Measurements from ENCODE around the gene RIN1.

The RIN1 gene

DNA sequence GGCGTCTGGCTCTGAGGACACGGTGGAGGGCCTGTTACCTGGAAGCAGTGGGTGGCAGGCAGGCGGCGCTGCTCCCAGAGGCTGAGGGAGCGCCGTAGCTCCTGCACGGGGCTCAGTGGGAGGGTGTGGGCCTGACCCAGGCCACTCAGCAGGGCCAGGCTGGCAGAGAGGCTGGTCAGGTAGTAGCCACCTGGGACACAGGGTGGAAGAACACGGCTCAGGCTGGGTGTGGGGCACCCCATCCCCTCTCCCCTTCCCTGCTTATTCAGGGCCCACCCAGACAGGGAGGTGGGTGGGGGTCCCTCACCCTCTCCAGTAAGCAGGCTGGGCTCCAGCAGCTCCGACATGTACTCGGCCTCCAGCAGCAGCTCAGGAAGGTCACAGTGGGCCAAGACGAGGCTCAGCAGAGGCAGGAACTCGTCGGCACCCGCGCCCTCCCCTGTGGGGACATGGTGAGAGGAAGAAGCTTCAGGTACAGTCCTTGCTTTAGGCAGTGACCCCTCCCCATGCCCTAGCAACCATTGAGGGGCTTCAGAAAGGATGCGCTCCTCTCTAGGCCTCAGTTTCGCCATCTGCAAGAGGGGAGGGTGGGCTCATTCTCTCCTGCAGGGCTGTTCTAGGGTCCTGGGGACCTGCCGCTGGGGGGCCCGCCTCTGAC lies 2.9 kb downstream of the RIN1 start:
- no peak overlapping the region for H3K9ac ChIP-seq (ENCODE audit: low read depth in 1 of 2, low read length in 2 of 2)
- H3K4me3 ChIP-seq (ENCODE audit: low read depth in 1 of 2, low read length in 2 of 2): no peak overlapping the region
- no peaks in the 10 kb centered on the region for H3K9me3 ChIP-seq (ENCODE audit: control insufficient read depth in 1 of 2, low read length in 2 of 2)
- peaks cover 24% of the 10 kb centered on the region in 2 donors for H3K4me1 ChIP-seq (ENCODE audit: control insufficient read depth in 1 of 2, insufficient read depth in 2 of 2, low read length in 2 of 2)
- H3K36me3 ChIP-seq (ENCODE audit: control insufficient read depth in 1 of 2, insufficient read depth in 2 of 2, low read length in 2 of 2): peaks cover 0 to 24% of the 10 kb centered on the region in 2 donors
- H3K27me3 ChIP-seq (ENCODE audit: control insufficient read depth in 1 of 2, insufficient read depth in 2 of 2, low read length in 2 of 2): no peaks in the 10 kb centered on the region
- H3K27ac ChIP-seq (ENCODE audit: low read depth, low read length): no peak overlapping the region

- Histone ChIP-seq H3K4me1 (ENCODE audit: control insufficient read depth in 1 of 2, insufficient read depth in 2 of 2, low read length in 2 of 2) (peaks cover 29 to 31% of the 10 kb centered on the region in 2 donors), H3K4me3 (ENCODE audit: low read depth in 1 of 2, low read length in 2 of 2) (no peak overlapping the region), H3K9ac (ENCODE audit: low read depth in 1 of 2, low read length in 2 of 2) (no peak overlapping the region), H3K27ac (ENCODE audit: low read depth, low read length) (no peak overlapping the region), H3K36me3 (ENCODE audit: control insufficient read depth in 1 of 2, insufficient read depth in 2 of 2, low read length in 2 of 2) (peaks cover 0 to 20% of the 10 kb centered on the region in 2 donors), H3K27me3 (ENCODE audit: control insufficient read depth in 1 of 2, insufficient read depth in 2 of 2, low read length in 2 of 2) (no peaks in the 10 kb centered on the region), H3K9me3 (ENCODE audit: control insufficient read depth in 1 of 2, low read length in 2 of 2) (no peaks in the 10 kb centered on the region)
These were observed 3.6 kb downstream of the RIN1 start for GRCh38 chr11:66332371-66333219.

DNA sequence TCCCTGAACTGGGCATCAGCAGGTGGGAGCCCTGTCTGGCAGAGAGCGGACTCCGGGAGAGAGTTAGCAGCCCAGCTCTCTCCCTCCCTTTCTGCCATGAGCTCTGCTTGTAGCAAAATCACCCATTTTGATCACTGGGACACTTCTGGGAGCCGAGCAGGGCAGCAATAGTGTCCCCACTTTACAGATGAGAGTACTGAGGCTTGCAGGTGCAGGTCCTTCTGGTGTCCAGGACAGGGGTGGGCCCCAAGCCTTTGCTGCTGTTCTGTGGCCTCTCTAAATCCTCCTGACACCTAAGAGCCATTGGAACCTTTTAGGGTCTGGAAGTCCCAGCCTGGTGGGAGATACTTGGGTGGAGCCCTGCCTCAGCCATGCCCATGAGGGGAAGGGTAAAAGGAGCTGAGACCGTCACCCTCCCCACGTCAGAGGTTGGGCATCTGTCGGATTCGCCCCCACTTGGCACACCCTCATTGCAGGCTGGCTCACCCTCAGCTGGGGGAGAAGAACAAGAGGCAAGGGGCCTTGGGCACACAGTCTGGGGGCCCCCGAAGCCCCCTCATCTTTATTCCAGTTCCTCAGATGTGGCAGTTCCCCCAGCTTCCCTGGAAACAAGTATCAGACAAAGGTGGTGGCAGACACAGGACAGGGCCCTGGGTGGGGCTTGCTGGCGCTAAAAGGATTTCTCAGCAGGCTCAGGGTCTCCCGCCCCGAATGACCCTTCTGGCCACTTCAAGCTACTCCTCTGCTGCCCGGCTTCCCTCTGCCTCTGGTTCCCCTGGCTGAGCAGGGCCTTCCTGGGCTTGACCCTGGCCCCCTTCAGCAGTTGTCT lies 4.5 kb downstream of the RIN1 start:
- H3K27ac ChIP-seq (ENCODE audit: low read depth, low read length): no peak overlapping the region
- peaks cover 24 to 32% of the 10 kb centered on the region in 2 donors for H3K4me1 ChIP-seq (ENCODE audit: control insufficient read depth in 1 of 2, insufficient read depth in 2 of 2, low read length in 2 of 2)
- H3K9me3 ChIP-seq (ENCODE audit: control insufficient read depth in 1 of 2, low read length in 2 of 2): no peaks in the 10 kb centered on the region
- H3K9ac ChIP-seq (ENCODE audit: low read depth in 1 of 2, low read length in 2 of 2): no peak overlapping the region
- H3K4me3 ChIP-seq (ENCODE audit: low read depth in 1 of 2, low read length in 2 of 2): no peak overlapping the region
- peaks cover 0 to 16% of the 10 kb centered on the region in 2 donors for H3K36me3 ChIP-seq (ENCODE audit: control insufficient read depth in 1 of 2, insufficient read depth in 2 of 2, low read length in 2 of 2)
- no peaks in the 10 kb centered on the region for H3K27me3 ChIP-seq (ENCODE audit: control insufficient read depth in 1 of 2, insufficient read depth in 2 of 2, low read length in 2 of 2)

GRCh38 chr11:66330931-66331330 lies 5.3 kb downstream of the RIN1 start:
- H3K27ac ChIP-seq (ENCODE audit: low read depth, low read length): no peak overlapping the region
- H3K36me3 ChIP-seq (ENCODE audit: control insufficient read depth in 1 of 2, insufficient read depth in 2 of 2, low read length in 2 of 2): peaks cover 0 to 16% of the 10 kb centered on the region in 2 donors
- peaks cover 18 to 23% of the 10 kb centered on the region in 2 donors for H3K4me1 ChIP-seq (ENCODE audit: control insufficient read depth in 1 of 2, insufficient read depth in 2 of 2, low read length in 2 of 2)
- H3K4me3 ChIP-seq (ENCODE audit: low read depth in 1 of 2, low read length in 2 of 2): no peak overlapping the region
- H3K9ac ChIP-seq (ENCODE audit: low read depth in 1 of 2, low read length in 2 of 2): no peak overlapping the region
- H3K27me3 ChIP-seq (ENCODE audit: control insufficient read depth in 1 of 2, insufficient read depth in 2 of 2, low read length in 2 of 2): no peaks in the 10 kb centered on the region
- no peaks in the 10 kb centered on the region for H3K9me3 ChIP-seq (ENCODE audit: control insufficient read depth in 1 of 2, low read length in 2 of 2)

DNA sequence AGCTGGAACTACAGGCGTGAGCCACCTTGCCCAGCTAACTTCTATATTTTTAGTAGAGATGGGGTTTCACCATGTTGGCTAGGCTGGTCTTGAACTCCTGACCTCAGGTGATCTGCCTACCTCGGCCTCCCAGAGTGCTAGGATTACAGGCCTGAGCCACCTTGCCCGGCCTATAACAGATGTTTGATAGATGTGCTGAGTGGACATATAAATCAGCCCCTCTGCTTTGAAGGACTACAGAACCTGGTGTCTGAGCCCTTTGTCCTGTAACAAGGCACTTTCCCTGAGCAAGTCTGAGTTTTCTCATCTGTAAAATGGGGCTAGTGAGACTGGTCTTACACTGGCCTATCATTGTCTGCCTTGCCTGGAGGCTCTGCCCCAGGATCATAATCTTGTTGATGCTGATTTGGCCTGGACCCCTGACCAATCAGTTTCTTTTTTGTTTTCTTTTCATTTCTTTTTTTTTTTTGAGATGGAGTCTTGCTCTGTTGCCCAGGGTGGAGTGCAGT lies 7.0 kb downstream of the RIN1 start:
- no peak overlapping the region for H3K9ac ChIP-seq (ENCODE audit: low read depth in 1 of 2, low read length in 2 of 2)
- peaks cover 0 to 16% of the 10 kb centered on the region in 2 donors for H3K36me3 ChIP-seq (ENCODE audit: control insufficient read depth in 1 of 2, insufficient read depth in 2 of 2, low read length in 2 of 2)
- no peak overlapping the region for H3K27ac ChIP-seq (ENCODE audit: low read depth, low read length)
- no peaks in the 10 kb centered on the region for H3K9me3 ChIP-seq (ENCODE audit: control insufficient read depth in 1 of 2, low read length in 2 of 2)
- peaks cover 10 to 15% of the 10 kb centered on the region in 2 donors for H3K4me1 ChIP-seq (ENCODE audit: control insufficient read depth in 1 of 2, insufficient read depth in 2 of 2, low read length in 2 of 2)
- no peak overlapping the region for H3K4me3 ChIP-seq (ENCODE audit: low read depth in 1 of 2, low read length in 2 of 2)
- no peaks in the 10 kb centered on the region for H3K27me3 ChIP-seq (ENCODE audit: control insufficient read depth in 1 of 2, insufficient read depth in 2 of 2, low read length in 2 of 2)

- Histone ChIP-seq H3K9me3 (ENCODE audit: control insufficient read depth in 1 of 2, low read length in 2 of 2) (no peaks in the 10 kb centered on the region), H3K27me3 (ENCODE audit: control insufficient read depth in 1 of 2, insufficient read depth in 2 of 2, low read length in 2 of 2) (no peaks in the 10 kb centered on the region), H3K4me3 (ENCODE audit: low read depth in 1 of 2, low read length in 2 of 2) (peak overlapping the region; percentile 44 to 53), H3K36me3 (ENCODE audit: control insufficient read depth in 1 of 2, insufficient read depth in 2 of 2, low read length in 2 of 2) (peaks cover 0 to 14% of the 10 kb centered on the region in 2 donors), H3K27ac (ENCODE audit: low read depth, low read length) (no peak overlapping the region), H3K4me1 (ENCODE audit: control insufficient read depth in 1 of 2, insufficient read depth in 2 of 2, low read length in 2 of 2) (peaks cover 10 to 15% of the 10 kb centered on the region in 2 donors), H3K9ac (ENCODE audit: low read depth in 1 of 2, low read length in 2 of 2) (peak overlapping the region in 1 of 2 donors; percentile 22)
These were observed 7.7 kb downstream of the RIN1 start for GRCh38 chr11:66328302-66329144.

DNA sequence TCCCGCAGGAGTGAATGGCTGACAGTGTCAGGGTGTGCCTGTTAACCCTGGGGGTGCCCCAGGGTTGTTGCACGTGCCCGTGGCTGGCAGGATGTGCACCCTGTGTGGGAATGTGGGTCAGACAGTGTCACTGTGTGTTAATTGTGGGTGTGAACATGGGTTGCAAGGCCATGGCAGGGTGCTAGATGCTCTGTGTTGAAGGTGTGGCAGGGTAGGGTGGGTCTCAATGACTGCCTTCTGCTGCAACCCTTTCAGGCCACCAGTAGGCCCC lies 8.3 kb downstream of the RIN1 start:
- Histone ChIP-seq H3K4me1 (ENCODE audit: control insufficient read depth in 1 of 2, insufficient read depth in 2 of 2, low read length in 2 of 2) (peaks cover 10 to 15% of the 10 kb centered on the region in 2 donors), H3K36me3 (ENCODE audit: control insufficient read depth in 1 of 2, insufficient read depth in 2 of 2, low read length in 2 of 2) (peaks cover 0 to 8% of the 10 kb centered on the region in 2 donors), H3K9me3 (ENCODE audit: control insufficient read depth in 1 of 2, low read length in 2 of 2) (no peaks in the 10 kb centered on the region), H3K27me3 (ENCODE audit: control insufficient read depth in 1 of 2, insufficient read depth in 2 of 2, low read length in 2 of 2) (no peaks in the 10 kb centered on the region), H3K4me3 (ENCODE audit: low read depth in 1 of 2, low read length in 2 of 2) (no peak overlapping the region), H3K9ac (ENCODE audit: low read depth in 1 of 2, low read length in 2 of 2) (peak overlapping the region in 1 of 2 donors; percentile 22), H3K27ac (ENCODE audit: low read depth, low read length) (no peak overlapping the region)

DNA sequence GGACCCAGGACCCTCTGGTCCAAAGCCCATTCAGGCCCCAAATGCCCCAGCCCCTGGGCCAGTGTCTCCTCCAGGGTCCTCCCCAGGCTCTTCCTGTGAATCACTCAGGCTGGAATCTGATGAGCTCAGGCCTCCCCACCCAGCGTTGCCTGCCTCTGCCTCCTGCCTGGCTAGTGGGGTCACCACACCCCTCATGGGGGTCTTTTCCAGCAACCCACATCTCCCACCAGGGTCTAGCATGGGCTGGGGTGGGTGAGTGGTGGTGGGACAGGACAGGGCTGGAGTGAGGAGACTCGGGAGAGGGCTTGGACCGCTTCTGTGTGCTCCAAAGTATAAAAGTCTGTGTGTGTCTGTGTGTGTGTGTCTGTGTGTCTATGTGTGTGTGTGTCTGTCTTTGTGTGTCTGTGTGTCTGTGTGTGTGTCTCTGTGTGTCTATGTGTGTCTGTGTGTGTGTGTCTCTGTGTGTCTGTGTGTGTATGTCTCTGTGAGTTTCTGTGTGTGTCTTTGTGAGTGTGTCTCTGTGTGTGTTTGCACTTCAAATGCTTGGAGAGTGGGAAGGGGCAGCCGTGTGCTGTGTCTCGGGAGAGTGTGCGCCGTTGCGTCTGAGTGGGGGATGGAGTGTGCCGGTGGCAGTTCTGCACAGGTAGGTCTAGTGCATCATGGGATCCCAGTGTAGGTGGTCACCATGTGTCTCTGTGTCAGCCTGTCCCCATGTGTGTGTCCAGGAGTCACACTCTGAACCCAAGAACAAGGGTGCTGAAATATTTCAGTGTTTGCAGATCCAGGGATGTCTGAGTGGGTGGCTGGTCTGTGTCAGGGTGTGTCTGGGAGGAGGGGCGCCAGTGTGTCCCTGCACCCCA lies 8.8 kb downstream of the RIN1 start:
- peaks cover 10 to 15% of the 10 kb centered on the region in 2 donors for H3K4me1 ChIP-seq (ENCODE audit: control insufficient read depth in 1 of 2, insufficient read depth in 2 of 2, low read length in 2 of 2)
- H3K9me3 ChIP-seq (ENCODE audit: control insufficient read depth in 1 of 2, low read length in 2 of 2): no peaks in the 10 kb centered on the region
- H3K27ac ChIP-seq (ENCODE audit: low read depth, low read length): no peak overlapping the region
- no peak overlapping the region for H3K4me3 ChIP-seq (ENCODE audit: low read depth in 1 of 2, low read length in 2 of 2)
- peaks cover 0 to 3% of the 10 kb centered on the region in 2 donors for H3K36me3 ChIP-seq (ENCODE audit: control insufficient read depth in 1 of 2, insufficient read depth in 2 of 2, low read length in 2 of 2)
- H3K9ac ChIP-seq (ENCODE audit: low read depth in 1 of 2, low read length in 2 of 2): peak overlapping the region in 1 of 2 donors; percentile 22
- H3K27me3 ChIP-seq (ENCODE audit: control insufficient read depth in 1 of 2, insufficient read depth in 2 of 2, low read length in 2 of 2): no peaks in the 10 kb centered on the region

Measured in duodenal mucosa (tissue), 2 donors.